CD14-positive monocyte (primary cell): ENCODE measurements around the gene DGUOK. TPM values are rescaled to one million over a fixed set of nuclear protein-coding genes. Genes with fewer than 3 reads are reported as not detected.

Experiments
- DNase-seq, 3 donors: peaks; one replicate each; pipeline ENCODE4 v3.0.0-alpha.2; 2011 to 2022
- H2AFZ ChIP-seq: 2 replicates; pipeline ENCODE4 v1.6.0; 2012; ENCODE audit warnings: mild to moderate bottlenecking, low read depth, low read length, inconsistent platforms; ENCODE audit not compliant: insufficient read depth, poor library complexity, severe bottlenecking
- H3K27ac ChIP-seq, 2 donors: 1 replicate in 1 of 2; 2 replicates in 1 of 2; pipeline ENCODE4 v1.5.1; 2012 to 2013; ENCODE audit warnings: low read length in 2 of 2, control low read depth in 1 of 2, inconsistent platforms in 1 of 2, low read depth in 1 of 2, mild to moderate bottlenecking in 1 of 2
- H3K27me3 ChIP-seq, 2 donors: one replicate each; pipeline versions ENCODE4 v1.6.0 to v1.6.1; 2011 to 2013; ENCODE audit warnings: low read length in 2 of 2; ENCODE audit not compliant: control insufficient read depth in 2 of 2, insufficient read depth in 2 of 2
- H3K36me3 ChIP-seq, 2 donors: replicated peaks in 1 of 2; 1 replicate in 1 of 2; 2 replicates in 1 of 2; pipeline versions ENCODE4 v1.5.1 to v1.6.1; 2012 to 2013; ENCODE audit warnings: low read length in 2 of 2, control low read depth in 1 of 2, inconsistent platforms in 1 of 2, mild to moderate bottlenecking in 1 of 2; ENCODE audit not compliant: insufficient read depth in 2 of 2, control insufficient read depth in 1 of 2
- H3K4me1 ChIP-seq, 2 donors: 1 replicate in 1 of 2; 2 replicates in 1 of 2; pipeline versions ENCODE4 v1.5.1 to v1.6.1; 2012 to 2013; ENCODE audit warnings: low read length in 2 of 2, control low read depth in 1 of 2, inconsistent platforms in 1 of 2, mild to moderate bottlenecking in 1 of 2, moderate library complexity in 1 of 2; ENCODE audit not compliant: insufficient read depth in 2 of 2, control insufficient read depth in 1 of 2
- H3K4me2 ChIP-seq: replicated peaks from 2 replicates; pipeline ENCODE3; 2012; ENCODE audit warnings: low read length, moderate library complexity, mild to moderate bottlenecking; ENCODE audit not compliant: poor library complexity, severe bottlenecking; ENCODE audit errors: extremely low read depth
- H3K4me3 ChIP-seq, 3 experiments: fragments of 200-600 bp in 1 of 3; sonication (generic) in 1 of 3; replicated peaks in 1 of 3; 1 replicate in 2 of 3; 2 replicates in 1 of 3; pipeline ENCODE4 v1.5.1; 2011 to 2013; ENCODE audit warnings: low read length in 3 of 3, mild to moderate bottlenecking in 3 of 3, control low read depth in 2 of 3, low read depth in 2 of 3, inconsistent platforms in 1 of 3, moderate library complexity in 1 of 3
- H3K79me2 ChIP-seq: 2 replicates; pipeline ENCODE4 v1.6.0; 2012; ENCODE audit warnings: mild to moderate bottlenecking, control low read depth, inconsistent platforms, low read length, moderate library complexity; ENCODE audit not compliant: insufficient read depth
- H3K9ac ChIP-seq: 2 replicates; pipeline ENCODE4 v1.6.0; 2017; ENCODE audit warnings: low read length, mild to moderate bottlenecking; ENCODE audit not compliant: insufficient read depth, poor library complexity, severe bottlenecking
- H3K9me3 ChIP-seq, 2 donors: replicated peaks in 1 of 2; 1 replicate in 1 of 2; 2 replicates in 1 of 2; pipeline versions ENCODE4 v1.5.1 to v1.6.1; 2012 to 2013; ENCODE audit warnings: low read length in 2 of 2, control low read depth in 1 of 2; ENCODE audit not compliant: control insufficient read depth in 1 of 2, insufficient read depth in 1 of 2
- H4K20me1 ChIP-seq: 2 replicates; pipeline ENCODE4 v1.6.0; 2012; ENCODE audit warnings: mild to moderate bottlenecking, low read length, control low read depth, moderate library complexity; ENCODE audit not compliant: insufficient read depth
- H3K27ac Mint-ChIP-seq, 7 donors: one replicate each; pipeline ENCODE4 v1.8.0; 2020; ENCODE audit warnings: mild to moderate bottlenecking in 7 of 7, mixed read lengths in 7 of 7, moderate library complexity in 6 of 7, inconsistent platforms in 2 of 7
- H3K27me3 Mint-ChIP-seq, 3 donors: one replicate each; pipeline ENCODE4 v1.8.0; 2021 to 2022; ENCODE audit warnings: low read depth in 3 of 3, mild to moderate bottlenecking in 3 of 3, mixed read lengths in 3 of 3, moderate library complexity in 3 of 3, inconsistent platforms in 1 of 3
- H3K36me3 Mint-ChIP-seq, 2 donors: one replicate each; pipeline ENCODE4 v1.8.0; 2020; ENCODE audit warnings: mixed read lengths in 2 of 2, inconsistent platforms in 1 of 2, mild to moderate bottlenecking in 1 of 2
- H3K4me1 Mint-ChIP-seq: one replicate; pipeline ENCODE4 v1.8.0; 2020; ENCODE audit warnings: mild to moderate bottlenecking, mixed read lengths
- H3K4me3 Mint-ChIP-seq, 2 donors: one replicate each; pipeline ENCODE4 v1.8.0; 2020; ENCODE audit warnings: mild to moderate bottlenecking in 2 of 2, mixed read lengths in 2 of 2, moderate library complexity in 1 of 2
- H3K9me3 Mint-ChIP-seq, 7 donors: one replicate each; pipeline ENCODE4 v1.8.0; 2020 to 2022; ENCODE audit warnings: mixed read lengths in 7 of 7, mild to moderate bottlenecking in 6 of 7, moderate library complexity in 6 of 7, inconsistent platforms in 2 of 7
- WGBS: methylation state at CpG from one replicate; pipeline ENCODE4 v1.1.5; 2013; ENCODE audit warnings: missing lambda C conversion rate; ENCODE audit not compliant: insufficient coverage; 5-methylcytosine and 5-hydroxymethylcytosine counted together
- intact Hi-C, 2 donors: fragments of 100-400 bp; cut with micrococcal nuclease; formaldehyde crosslinking; loops; one replicate each; pipeline versions ENCODE4 v1.15.0 to v1.15.1; 2023
- polyA plus RNA-seq, 3 donors: library from polyadenylated mRNA; depleted of rRNA in 1 of 3; unstranded in 2 of 3; stranded (reverse) in 1 of 3; fragments of 300-500 nt in 2 of 3; fragments of >200 nt in 1 of 3; fragmentation: Illumina TruSeq in 2 of 3; gene quantifications; 1 replicate in 2 of 3; 2 replicates in 1 of 3; pipeline ENCODE4 v1.2.3, GENCODE V29; 2012 to 2021
- TF ChIP-seq, protein P1 (sequence below): fragments of 200-600 bp; IDR thresholded peaks from one replicate; pipeline ENCODE4 v1.8.0; 2022; ENCODE audit warnings: antibody characterized with exemption, mild to moderate bottlenecking

The DGUOK gene
- polyA plus RNA-seq, 3 donors = 62.9 to 129 (median 123) TPM

DNA sequence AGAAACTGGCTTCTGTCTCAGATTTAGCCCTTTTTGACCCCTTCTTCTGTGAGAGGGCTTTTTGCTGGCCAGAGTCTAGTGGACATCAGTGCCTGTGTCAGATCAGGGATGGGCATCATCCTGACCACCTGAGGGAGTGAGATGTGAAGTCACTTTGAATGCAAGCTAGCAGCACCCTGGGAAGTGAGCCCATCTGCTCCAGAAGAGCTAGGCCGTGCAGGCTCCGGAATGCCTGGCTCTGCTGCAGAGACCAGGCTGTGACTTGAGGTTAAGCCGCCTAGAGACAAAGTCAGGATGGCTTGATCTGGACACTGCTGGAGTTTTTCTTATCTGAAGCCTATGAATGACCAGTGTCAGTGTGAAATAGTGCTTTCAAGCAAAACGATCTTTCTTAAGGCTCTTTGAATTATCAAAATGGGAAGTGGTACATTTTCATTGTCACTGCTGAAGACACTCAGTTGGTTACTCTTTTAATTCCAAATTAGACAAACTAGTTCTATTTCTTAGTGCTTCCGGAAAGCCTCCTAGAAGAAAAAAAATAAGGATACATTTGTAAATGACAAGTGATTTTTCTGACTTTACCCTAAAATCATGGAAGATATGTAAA lies 20.8 kb downstream of the DGUOK start:
- H3K4me1 ChIP-seq = peaks cover 64% of the 10 kb centered on the region in 2 donors
- H3K79me2 ChIP-seq = peaks cover 71% of the 10 kb centered on the region
- no peaks in the 10 kb centered on the region for H3K9me3 ChIP-seq
- no peak overlapping the region for H2AFZ ChIP-seq
- no peaks in the 10 kb centered on the region for H3K27me3 ChIP-seq
- DNase-seq = no peak
- no peak overlapping the region for H3K4me2 ChIP-seq
- Mint-ChIP-seq H3K36me3 (peaks cover 55 to 66% of the 10 kb centered on the region in 2 donors), H3K27ac (peak overlapping the region; percentile 86 to 97 (median 96)), H3K9me3 (peaks cover 0 to 1% (median 0%) of the 10 kb centered on the region in 7 donors), H3K4me1 (peaks cover 73% of the 10 kb centered on the region), H3K4me3 (no peak overlapping the region), H3K27me3 (no peaks in the 10 kb centered on the region)
- intact Hi-C loops = loop anchor here in 1 of 2 donors (5.0 kb wide), 2 partner anchors 35 to 75 kb away; partner anchors contain the start of gene TET3
- H3K27ac ChIP-seq = peak overlapping the region; percentile 50 to 79
- peaks cover 14% of the 10 kb centered on the region for H4K20me1 ChIP-seq
- H3K4me3 ChIP-seq = peak overlapping the region in 1 of 3 experiments; percentile 34
- peaks cover 23 to 56% of the 10 kb centered on the region in 2 donors for H3K36me3 ChIP-seq
- TF ChIP-seq, protein P1, sequence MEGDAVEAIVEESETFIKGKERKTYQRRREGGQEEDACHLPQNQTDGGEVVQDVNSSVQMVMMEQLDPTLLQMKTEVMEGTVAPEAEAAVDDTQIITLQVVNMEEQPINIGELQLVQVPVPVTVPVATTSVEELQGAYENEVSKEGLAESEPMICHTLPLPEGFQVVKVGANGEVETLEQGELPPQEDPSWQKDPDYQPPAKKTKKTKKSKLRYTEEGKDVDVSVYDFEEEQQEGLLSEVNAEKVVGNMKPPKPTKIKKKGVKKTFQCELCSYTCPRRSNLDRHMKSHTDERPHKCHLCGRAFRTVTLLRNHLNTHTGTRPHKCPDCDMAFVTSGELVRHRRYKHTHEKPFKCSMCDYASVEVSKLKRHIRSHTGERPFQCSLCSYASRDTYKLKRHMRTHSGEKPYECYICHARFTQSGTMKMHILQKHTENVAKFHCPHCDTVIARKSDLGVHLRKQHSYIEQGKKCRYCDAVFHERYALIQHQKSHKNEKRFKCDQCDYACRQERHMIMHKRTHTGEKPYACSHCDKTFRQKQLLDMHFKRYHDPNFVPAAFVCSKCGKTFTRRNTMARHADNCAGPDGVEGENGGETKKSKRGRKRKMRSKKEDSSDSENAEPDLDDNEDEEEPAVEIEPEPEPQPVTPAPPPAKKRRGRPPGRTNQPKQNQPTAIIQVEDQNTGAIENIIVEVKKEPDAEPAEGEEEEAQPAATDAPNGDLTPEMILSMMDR = no peak
- 100% methylated on average over 3 of the region's 5 CpGs for WGBS
- H3K9ac ChIP-seq = no peak overlapping the region

DNA sequence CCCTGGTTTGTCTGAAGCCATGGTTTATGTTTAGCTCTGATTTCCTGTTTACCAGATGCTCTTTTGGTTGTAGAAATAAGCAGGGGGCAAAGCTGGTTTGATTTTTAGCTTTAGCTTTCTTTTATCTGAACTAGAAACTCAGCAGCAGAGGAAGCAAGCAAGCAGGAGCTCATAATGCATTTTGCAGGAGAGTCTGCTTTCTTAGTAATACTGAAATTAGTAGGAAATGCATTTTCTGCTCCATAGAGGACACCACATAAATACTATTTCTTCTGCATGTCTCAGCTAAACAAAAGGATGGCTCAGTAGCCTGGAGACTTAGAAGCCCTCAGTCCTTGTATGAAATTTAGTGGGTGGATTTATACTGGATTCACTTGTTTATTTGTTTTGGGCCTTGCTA lies 23.1 kb downstream of the DGUOK start:
- peaks cover 76% of the 10 kb centered on the region for H3K4me1 Mint-ChIP-seq

More for the DNA sequence above, 23.1 kb downstream of the DGUOK start:
- H3K9me3 Mint-ChIP-seq = peaks cover 0 to 1% (median 0%) of the 10 kb centered on the region in 7 donors
- no peak for DNase-seq
- TF ChIP-seq, protein P1 = no peak
- Histone ChIP-seq H3K9me3 (no peaks in the 10 kb centered on the region), H3K4me3 (peak overlapping the region in 1 of 3 experiments; percentile 34), H3K79me2 (peaks cover 66% of the 10 kb centered on the region), H4K20me1 (no peaks in the 10 kb centered on the region), H3K4me1 (peaks cover 71% of the 10 kb centered on the region in 2 donors), H3K27ac (peak overlapping the region in 1 of 2 donors; percentile 79), H2AFZ (no peak overlapping the region), H3K9ac (no peak overlapping the region), H3K27me3 (no peaks in the 10 kb centered on the region), H3K4me2 (peak overlapping the region; percentile 61), H3K36me3 (peaks cover 19 to 50% of the 10 kb centered on the region in 2 donors)
- H3K27me3 Mint-ChIP-seq = no peaks in the 10 kb centered on the region
- no peak overlapping the region for H3K4me3 Mint-ChIP-seq
- intact Hi-C loops = loop anchor here (5.0 kb wide), 3 partner anchors 32 to 72 kb away; partner anchors contain the start of gene TET3 (in 1 of the 2)
- peaks cover 55 to 65% of the 10 kb centered on the region in 2 donors for H3K36me3 Mint-ChIP-seq
- H3K27ac Mint-ChIP-seq = peak overlapping the region; percentile 56 to 97 (median 94)
